HAP-1 (cell line): ENCODE data around the gene WDR18.

Experiments
- DNase-seq, 2 experiments: peaks; one replicate each; pipeline ENCODE4 v3.0.0-alpha.2; 2016 to 2020; ENCODE audit warnings: low spot score in 2 of 2
- H3K27me3 ChIP-seq: fragments of 250-450 bp; sonication (Bioruptor Pico); 2 replicates; pipeline ENCODE4 v1.5.1; 2020; ENCODE audit warnings: low read depth, mild to moderate bottlenecking, moderate library complexity
- H3K36me3 ChIP-seq: fragments of 250-450 bp; sonication (Bioruptor Pico); replicated peaks from 2 replicates; pipeline ENCODE4 v1.5.1; 2020; ENCODE audit warnings: mild to moderate bottlenecking
- H3K4me1 ChIP-seq: fragments of 250-450 bp; sonication (Bioruptor Pico); 2 replicates; pipeline ENCODE4 v1.5.1; 2020; ENCODE audit warnings: mild to moderate bottlenecking
- H3K4me3 ChIP-seq: fragments of 250-450 bp; sonication (Bioruptor Pico); 2 replicates; pipeline ENCODE4 v1.5.1; 2020; ENCODE audit warnings: mild to moderate bottlenecking, moderate library complexity
- H3K9me3 ChIP-seq: fragments of 250-450 bp; sonication (Bioruptor Pico); 2 replicates; pipeline ENCODE4 v1.5.1; 2020; ENCODE audit warnings: mild to moderate bottlenecking, moderate library complexity
- in situ Hi-C: fragments of 300-500 bp; cut with MboI; formaldehyde crosslinking; loops from 3 replicates; pipeline ENCODE4 v1.14.3; 2020; ENCODE audit warnings: low sequenced_read_pairs, inconsistent platforms, mixed read lengths

The WDR18 gene

DNA sequence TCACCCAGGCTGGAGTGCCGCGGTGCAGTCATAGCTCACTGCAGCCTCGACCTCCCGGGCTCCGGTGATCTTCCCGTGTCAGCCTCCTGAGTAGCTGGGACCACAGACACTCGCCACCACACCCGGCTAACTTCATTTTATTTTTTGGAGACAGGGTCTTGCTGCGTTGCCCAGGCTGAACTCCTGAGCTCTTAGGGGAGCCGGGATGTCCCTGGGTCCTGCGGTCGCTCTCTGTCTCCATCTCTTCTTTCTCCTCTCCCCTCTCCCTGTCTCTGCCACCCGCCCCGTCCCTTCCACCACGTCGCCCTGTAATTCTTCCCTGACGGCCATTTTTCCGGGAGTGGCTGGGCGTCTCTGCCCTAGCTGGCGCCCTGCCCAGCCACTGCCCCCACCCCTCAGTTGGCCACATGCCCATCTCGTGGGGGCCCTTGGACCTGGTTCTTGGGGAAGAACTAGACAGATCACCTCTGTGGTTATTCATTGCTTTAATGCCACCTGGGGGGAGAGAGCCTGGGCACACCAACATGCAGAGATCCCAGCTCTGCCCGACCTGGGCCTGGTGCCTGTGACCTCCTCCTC, 39.4 kb upstream of the WDR18 start:
- in situ Hi-C loops, result no loop called here
- Histone ChIP-seq H3K9me3 (no peaks in the 10 kb centered on the region), H3K4me1 (no peaks in the 10 kb centered on the region), H3K27me3 (no peaks in the 10 kb centered on the region), H3K4me3 (no peak overlapping the region), H3K36me3 (peaks cover 18% of the 10 kb centered on the region)
- DNase-seq, result no peak

DNA sequence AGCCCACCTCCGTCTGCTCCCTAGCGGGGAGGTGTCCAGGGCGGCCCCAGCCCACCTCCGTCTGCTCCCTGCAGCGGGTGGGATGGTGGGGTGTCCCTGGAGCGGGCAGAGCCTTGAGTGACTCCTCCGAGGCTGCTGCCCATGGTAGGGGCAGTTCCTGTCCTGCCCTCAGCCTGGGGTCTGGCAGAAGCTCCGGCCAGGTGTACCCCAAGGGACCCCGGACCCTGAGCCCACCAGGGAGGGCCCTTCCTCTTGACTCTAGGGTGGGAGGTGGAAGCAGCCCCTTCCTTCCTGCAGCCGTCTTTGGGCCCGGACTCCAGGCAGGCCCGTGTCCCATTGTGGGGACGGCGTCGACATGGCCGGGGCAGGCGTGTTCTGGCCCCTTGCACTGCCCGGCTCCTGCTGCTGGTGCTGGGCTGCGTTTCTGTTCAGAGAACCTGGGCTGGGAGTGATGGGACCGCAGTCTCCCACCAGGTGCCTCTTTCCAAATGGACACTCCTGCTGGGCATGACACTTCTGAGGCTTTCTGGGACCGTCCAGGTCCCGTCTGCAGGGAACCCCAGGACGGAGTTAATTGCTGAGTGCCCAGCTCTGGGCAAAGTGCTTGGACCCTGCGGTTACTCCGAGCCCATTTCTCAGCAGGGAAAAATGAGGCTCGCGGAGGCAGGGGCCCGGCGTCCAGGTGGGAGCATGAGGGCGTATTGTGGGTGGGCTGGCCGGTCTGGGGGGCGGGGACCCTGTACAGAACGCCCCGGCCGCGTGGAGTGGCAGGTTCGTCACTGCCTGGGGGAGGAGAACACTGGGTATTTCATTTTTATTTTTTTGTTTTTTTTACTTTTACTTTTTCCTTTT, 38.5 kb upstream of the WDR18 start:
- Histone ChIP-seq H3K36me3 (peaks cover 12% of the 10 kb centered on the region), H3K4me1 (no peaks in the 10 kb centered on the region), H3K9me3 (no peaks in the 10 kb centered on the region), H3K4me3 (no peak overlapping the region), H3K27me3 (no peaks in the 10 kb centered on the region)
- in situ Hi-C loops, result no loop called here
- no peak for DNase-seq

DNA sequence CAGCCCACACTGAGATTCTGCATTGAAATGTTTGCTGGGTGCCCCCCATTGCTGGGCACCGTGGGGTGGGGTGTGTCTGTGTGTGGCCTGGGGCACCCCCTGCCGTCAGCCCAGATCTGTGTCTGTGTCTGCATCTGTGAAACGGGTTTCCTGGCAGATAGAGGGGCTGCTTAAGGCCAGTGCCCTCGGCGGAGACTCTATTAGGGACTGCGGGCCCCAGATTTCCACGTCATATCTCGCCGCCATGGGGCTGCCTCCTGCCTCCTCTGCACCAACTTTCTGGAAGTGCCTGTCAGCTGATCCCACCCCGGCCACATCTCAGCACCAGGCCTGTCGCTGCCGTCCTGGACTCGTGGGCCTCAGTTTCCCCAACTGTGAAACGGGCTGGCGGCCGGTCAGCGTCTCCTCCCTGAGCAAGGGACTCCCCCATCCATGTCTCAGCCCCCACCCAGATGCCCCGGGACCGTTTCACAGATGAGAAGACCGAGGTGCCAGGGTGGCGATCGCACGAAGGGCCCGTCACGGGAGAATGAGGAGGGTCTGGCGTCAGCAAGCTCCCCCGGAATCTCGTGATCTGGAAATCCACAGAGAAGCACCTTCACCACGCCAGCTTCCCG, 36.9 kb upstream of the WDR18 start:
- Histone ChIP-seq H3K27me3 (no peaks in the 10 kb centered on the region), H3K9me3 (no peaks in the 10 kb centered on the region), H3K4me3 (no peak overlapping the region), H3K4me1 (no peaks in the 10 kb centered on the region), H3K36me3 (peaks cover 12% of the 10 kb centered on the region; the same call in 1 of the 2 replicates)
- in situ Hi-C loops, result no loop called here
- no peak for DNase-seq

DNA sequence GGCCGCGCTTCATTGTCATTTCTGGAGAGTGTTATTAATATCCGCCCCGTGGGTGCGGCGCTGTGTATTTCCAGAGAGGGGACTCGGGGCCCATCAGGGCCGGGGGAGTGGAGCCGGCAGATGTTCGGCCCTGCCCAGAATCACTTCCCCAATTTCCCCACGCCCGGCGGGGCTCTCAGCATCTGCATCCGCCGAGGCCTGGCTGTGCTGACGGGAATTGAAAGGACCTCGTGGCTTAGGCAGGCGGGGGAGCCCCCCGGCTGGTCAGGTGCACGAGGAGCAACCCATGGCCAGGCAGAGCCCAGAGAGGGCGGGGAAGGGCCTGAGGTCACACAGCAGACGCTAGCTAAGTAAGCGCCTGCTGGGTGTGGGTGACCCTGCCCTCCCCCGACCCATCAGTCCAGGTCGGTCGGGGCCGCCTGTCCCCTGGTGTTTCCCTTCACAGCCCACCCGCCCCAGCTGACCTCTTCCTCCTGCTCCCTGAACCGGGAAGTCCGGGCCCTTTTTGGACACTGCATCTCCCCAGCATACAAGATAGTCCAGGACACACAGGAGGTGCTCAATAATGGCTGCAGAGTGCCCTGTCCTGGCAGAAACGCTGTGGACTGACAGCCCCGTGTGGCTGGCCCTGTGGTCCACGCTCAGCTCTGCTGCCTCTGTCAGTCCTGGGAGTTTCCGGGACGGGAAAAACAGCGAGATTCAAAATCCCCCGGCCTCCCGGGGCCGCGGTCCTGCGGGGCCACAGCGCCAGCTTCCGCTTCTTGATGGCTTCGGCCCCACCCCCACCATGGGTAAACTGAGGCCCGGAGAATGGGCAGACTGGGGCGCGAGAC, 36.2 kb upstream of the WDR18 start:
- H3K4me1 ChIP-seq, result no peaks in the 10 kb centered on the region
- no peaks in the 10 kb centered on the region for H3K9me3 ChIP-seq
- no peak for DNase-seq
- H3K4me3 ChIP-seq, result no peak overlapping the region
- peaks cover 8% of the 10 kb centered on the region; the same call in 1 of the 2 replicates for H3K36me3 ChIP-seq
- in situ Hi-C loops, result no loop called here
- no peaks in the 10 kb centered on the region for H3K27me3 ChIP-seq

DNA sequence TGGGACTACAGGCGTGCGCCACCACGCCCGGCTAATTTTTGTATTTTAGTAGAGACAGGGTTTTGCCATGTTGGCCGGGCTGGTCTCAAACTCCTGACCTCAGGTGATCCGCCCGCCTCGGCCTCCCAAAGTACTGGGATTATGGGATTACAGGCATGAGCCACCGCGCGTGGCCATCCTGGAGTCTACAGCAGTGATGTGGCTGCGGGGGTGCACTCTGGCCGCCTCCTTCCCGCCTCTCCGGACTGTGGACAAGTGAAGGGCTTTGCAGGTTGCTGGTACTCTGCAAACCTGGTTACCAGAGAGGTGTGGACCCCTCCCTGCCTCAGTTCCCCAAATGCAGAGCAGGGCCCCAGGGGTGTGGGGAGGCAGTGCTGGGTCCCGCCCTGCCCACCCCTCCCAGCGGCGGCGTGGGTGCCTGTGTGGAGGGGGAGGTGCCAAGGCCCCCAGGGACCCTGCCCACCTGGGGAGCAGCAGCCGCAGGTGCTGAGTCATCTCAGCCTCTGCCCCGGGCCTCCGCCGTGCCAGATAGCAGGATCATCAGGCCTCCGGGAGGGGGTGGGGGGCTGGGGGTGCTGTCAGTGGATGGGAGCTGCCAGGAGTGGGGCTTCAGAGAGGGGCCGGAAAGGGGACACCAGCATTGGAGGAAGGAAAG, 35.2 kb upstream of the WDR18 start:
- in situ Hi-C loops, result no loop called here
- Histone ChIP-seq H3K9me3 (no peaks in the 10 kb centered on the region), H3K27me3 (no peaks in the 10 kb centered on the region), H3K4me3 (no peak overlapping the region), H3K4me1 (no peaks in the 10 kb centered on the region), H3K36me3 (peaks cover 8% of the 10 kb centered on the region; the same call in 1 of the 2 replicates)
- no peak for DNase-seq

DNA sequence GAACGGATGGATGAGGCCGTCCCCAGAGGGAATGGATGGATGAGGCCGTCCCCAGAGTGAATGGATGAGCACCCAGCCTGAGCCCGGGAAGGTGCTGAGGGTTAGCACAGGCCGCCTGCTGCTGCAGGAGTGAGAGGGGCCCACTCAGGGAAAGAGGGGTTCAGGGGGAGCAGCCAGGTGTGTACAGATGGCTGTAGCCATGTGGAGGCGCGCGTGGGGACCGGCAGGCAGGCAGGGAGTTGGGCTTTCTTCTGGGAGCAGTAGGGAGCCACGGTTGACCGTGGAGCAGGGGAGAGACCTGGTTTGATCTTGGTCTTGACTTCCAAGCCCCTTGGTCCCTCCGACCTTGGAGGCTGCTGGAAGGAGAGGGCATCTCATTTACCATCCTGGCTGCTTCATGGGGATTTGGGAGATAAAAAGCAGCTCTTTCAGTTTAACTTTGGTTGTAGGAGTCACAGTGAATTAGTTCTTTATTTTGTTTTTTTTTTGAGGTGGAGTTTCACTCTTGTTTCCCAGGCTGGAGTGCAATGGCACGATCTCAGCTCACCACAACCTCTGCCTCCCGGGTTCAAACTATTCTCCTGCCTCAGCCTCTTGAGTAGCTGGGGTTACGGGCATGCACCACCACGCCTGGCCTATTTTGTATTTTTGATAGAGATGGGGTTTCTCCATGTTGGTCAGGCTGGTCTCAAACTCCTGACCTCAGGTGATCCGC, 33.6 kb upstream of the WDR18 start:
- no peak for DNase-seq
- H3K36me3 ChIP-seq, result peaks cover 8% of the 10 kb centered on the region; the same call in 1 of the 2 replicates
- H3K9me3 ChIP-seq, result no peaks in the 10 kb centered on the region
- in situ Hi-C loops, result no loop called here
- H3K27me3 ChIP-seq, result no peaks in the 10 kb centered on the region
- H3K4me3 ChIP-seq, result no peak overlapping the region
- no peaks in the 10 kb centered on the region for H3K4me1 ChIP-seq

DNA sequence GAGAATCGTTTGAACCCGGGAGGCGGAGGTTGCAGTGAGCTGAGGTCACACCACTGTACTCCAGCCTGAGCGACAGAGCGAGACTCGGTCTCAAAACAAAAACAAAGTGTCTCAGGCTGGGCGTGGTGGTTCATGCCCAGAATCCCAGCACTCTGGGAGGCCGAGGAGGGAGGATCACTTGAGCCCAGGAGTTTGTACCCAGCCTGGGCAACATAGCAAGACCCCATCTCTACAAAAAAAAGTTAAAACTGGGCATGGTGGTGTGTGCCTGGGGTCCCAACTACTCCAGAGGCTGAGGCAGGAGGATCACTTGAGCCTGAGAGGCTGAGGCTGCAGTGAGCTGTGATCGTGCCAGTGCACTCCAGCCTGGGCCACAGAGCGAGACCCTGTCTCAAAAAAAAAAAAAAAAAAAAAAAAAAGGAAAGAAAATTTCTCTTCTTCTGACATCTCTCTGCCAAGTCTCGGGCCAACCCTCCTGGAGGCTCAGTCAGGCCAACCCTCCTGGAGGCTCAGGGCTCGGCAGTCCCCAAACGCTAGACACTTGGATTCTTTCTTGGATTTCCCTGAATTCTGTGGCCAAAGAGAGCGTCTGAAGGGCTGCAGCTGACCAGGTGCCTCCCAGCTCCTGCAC, 32.0 kb upstream of the WDR18 start:
- no peaks in the 10 kb centered on the region for H3K9me3 ChIP-seq
- H3K4me1 ChIP-seq, result no peaks in the 10 kb centered on the region
- no peak for DNase-seq
- no peak overlapping the region for H3K4me3 ChIP-seq
- H3K27me3 ChIP-seq, result no peaks in the 10 kb centered on the region
- peaks cover 8% of the 10 kb centered on the region; the same call in 1 of the 2 replicates for H3K36me3 ChIP-seq
- in situ Hi-C loops, result no loop called here

DNA sequence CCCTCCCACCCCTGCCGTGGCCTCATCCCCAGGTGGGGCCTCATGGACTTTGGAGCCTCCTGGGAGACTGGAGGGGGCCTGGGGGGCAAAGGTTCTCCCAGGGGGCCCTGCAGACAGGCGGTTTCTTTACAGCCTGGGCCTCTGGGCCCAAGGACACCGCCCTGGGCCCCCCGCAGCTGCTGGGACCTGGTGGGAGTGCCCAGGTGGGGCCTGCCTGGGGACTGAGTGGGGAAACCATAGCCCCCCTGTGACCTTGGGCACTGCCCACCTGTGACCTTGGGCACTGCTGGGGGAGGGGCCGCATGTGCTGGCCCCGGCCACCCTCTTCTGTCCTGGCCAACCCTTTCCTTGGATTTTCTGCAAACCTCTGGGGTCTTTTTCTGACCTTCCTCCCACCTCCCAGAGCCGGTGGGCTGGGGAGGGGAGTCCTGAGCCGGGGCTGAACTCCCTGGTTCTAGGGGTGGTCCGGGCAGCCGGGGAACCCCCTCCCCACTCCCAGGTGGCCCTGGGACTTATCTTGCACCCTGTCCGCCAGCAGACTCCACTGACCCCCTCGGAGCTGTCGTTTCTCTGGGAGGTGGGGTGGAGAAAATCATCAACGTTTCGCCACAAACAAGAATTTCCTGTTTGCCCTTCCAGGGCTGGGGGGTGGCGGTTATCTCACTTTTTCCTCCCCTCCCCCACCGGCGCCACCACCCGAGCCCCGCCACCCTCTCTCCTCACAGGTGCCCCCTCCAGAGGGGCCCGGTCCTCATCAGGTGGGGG, 31.3 kb upstream of the WDR18 start:
- no peaks in the 10 kb centered on the region for H3K4me1 ChIP-seq
- no peaks in the 10 kb centered on the region for H3K27me3 ChIP-seq
- no peak overlapping the region for H3K4me3 ChIP-seq
- no peaks in the 10 kb centered on the region for H3K9me3 ChIP-seq
- in situ Hi-C loops, result no loop called here
- DNase-seq, result no peak
- peaks cover 4% of the 10 kb centered on the region; the same call in 1 of the 2 replicates for H3K36me3 ChIP-seq

DNA sequence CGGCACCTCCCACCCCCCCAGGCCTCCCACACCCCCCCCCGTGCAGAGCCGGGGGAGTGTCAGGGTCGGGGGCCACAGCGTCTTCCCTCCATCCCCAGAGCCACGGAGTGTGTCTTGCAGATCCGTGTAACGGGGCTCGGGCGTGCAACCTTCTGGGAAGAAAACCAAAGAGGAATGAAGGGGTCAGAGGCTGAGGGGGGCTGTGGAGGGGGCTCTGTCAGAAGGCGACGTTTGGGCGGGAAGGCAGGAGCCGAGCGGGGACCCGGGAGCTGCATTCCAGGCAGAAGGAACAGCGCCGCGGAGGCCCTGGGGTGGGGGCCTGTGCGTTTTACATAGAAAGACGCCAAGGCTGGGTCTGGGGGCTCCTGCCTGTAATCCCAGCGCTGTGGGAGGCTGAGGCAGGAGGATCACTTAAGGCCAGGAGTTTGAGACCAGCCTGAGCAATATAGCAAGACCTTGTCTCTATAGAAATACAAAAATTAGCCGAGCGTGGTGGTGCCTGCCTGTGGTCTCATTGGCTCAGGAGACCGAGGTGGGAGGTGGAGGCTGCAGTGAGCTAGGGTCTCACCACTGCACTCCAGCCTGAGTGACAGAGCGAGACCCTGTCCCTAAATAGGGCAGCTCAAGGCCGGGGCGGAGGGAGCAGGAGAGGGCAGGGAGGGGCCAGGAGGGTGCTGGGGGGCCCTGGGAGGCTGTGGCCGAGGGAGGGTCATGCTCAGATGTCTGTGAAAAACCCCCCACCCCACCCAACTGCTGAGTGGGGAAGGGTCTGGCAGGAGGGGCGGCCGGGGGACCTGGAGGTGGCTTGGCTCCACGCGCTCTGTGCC, 30.5 kb upstream of the WDR18 start:
- no peaks in the 10 kb centered on the region for H3K9me3 ChIP-seq
- in situ Hi-C loops, result no loop called here
- DNase-seq, result no peak
- no peaks in the 10 kb centered on the region for H3K4me1 ChIP-seq
- H3K36me3 ChIP-seq, result no peaks in the 10 kb centered on the region
- no peak overlapping the region for H3K4me3 ChIP-seq
- H3K27me3 ChIP-seq, result no peaks in the 10 kb centered on the region

DNA sequence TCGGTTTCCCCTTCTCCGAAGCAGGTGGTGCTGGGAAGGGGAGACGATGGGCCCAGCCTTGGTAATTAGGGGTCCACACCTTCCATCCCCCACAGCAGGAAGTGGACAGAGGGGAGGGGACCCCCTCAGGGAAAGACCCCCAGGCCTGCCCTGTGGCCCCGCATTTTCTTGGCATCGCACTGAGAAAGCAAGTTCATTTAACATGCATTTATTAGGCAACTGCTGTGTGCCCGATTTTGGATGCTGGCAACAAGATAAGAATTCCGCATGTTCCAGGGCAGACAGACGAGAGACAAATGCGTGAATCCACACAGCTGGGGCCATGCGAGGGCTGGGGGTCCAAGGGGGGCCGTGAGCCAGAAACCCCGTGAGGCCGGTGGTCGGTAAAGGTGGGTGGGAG, 29.9 kb upstream of the WDR18 start:
- Histone ChIP-seq H3K4me3 (no peak overlapping the region), H3K27me3 (no peaks in the 10 kb centered on the region), H3K36me3 (no peaks in the 10 kb centered on the region), H3K4me1 (no peaks in the 10 kb centered on the region), H3K9me3 (no peaks in the 10 kb centered on the region)
- in situ Hi-C loops, result no loop called here
- DNase-seq, result no peak

DNA sequence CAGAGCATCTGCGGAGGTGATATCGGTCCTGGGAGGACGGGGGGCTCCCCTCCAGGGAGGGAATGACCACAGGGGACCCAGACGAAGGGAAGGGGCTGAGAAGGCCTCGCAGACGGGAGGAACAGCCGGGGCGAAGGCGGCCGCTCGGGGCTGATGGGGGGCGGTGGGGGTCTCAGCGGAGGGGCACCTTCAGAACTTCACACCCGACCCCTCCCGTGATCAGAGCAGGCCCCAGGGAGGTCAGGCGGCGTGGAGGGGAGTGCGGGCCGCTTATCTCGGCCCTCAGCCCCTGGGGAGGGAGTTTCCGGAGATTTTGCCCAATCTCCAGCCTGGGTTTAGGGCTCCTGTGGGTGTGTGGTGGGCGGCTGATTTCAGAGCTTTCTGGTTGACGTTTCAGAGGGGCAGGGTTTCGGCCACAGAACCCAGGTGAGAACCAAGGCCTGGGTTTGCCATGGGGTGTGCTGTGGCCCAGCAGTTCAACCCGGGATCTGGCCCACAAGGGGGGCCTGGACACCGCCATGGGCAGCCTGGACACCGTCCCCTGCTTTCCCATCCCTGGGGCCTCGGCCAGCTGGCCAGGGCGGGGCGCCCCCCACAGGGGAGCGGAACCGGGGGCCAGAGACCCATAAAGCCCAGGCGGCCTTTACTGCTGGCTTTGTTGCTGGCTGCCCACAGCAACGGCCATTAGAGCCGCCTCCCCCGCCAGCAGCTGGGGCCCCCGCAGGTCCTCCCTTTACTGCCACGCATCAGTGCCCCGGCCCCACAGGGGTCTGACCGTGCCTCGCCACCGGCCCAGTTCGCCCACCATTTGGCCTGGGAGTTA, 29.3 kb upstream of the WDR18 start:
- no peaks in the 10 kb centered on the region for H3K9me3 ChIP-seq
- no peaks in the 10 kb centered on the region for H3K36me3 ChIP-seq
- H3K27me3 ChIP-seq, result no peaks in the 10 kb centered on the region
- in situ Hi-C loops, result no loop called here
- H3K4me1 ChIP-seq, result no peaks in the 10 kb centered on the region
- H3K4me3 ChIP-seq, result no peak overlapping the region
- DNase-seq, result no peak
